Activated CD8-positive, alpha-beta memory T cell treated with anti-CD3 and anti-CD28 coated beads, Interleukin-2, amount 50 U/mL, for 1 hour (primary cell): ENCODE results near the gene PKIB.
"Not testable (repeated sequence)": the region's sequence is repeated elsewhere in the genome, so short reads cannot be mapped to it uniquely, and the experiment has no call there.

ENCODE experiments used
- DNase-seq: peaks from one replicate; pipeline ENCODE4 v3.0.0-alpha.2; 2020; ENCODE audit errors: extremely low read depth

The PKIB gene

GRCh38 chr6:122744856-122745255 lies 134.7 kb downstream of the PKIB start:
- not testable (repeated sequence) for DNase-seq

GRCh38 chr6:122746688-122747087 lies 136.5 kb downstream of the PKIB start:
- DNase-seq, result no peak

- DNase-seq, result no peak
These were observed 137.4 kb downstream of the PKIB start for GRCh38 chr6:122747573-122747972.

DNA sequence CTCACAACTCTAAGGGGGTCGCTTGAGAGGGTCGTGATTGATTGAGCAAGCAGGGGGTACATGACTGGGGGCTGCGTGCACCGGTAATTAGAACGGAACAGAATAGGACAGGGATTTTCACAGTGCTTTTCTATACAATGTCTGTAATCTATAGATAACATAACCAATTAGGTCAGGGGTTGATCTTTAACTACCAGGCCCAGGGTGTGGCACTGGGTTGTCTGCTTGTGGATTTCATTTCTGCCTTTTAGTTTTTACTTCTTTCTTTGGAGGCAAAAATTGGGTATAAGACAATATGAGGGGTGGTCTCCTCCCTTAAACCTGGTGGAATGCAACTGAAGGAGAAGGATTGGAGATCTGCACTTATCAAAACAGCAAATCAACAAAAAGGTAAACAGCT lies 138.7 kb downstream of the PKIB start:
- DNase-seq, result not testable (repeated sequence)

DNA sequence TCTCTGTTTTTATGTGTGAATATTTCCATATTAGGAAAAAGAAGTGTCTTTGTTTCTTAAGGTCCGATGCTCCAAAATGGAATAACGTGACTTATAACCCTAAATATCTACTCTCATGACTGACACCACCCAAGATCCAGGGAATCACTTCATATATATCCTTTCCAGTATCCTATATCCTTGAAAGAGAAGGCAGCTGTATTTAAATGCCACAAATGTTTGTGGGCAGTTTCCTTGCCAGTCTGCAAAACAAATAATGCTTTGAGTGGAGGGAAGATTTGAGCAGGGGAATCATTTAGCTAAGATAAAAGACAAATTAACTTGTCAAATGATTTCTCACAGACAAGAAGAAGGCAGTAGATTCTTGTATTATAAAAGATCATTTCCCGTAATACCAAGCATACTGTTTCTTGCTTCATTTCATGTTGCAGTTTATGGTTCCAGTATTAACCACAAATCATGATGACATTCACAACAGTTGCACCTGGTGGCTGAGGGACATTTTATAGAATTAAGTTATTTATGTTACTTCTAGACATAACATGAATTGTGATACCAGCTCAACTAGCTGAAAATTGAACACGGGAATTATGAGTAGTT lies 139.3 kb downstream of the PKIB start:
- DNase-seq, result no peak

GRCh38 chr6:122751326-122751725 lies 141.1 kb downstream of the PKIB start:
- no peak for DNase-seq

- DNase-seq, result no peak
These were observed 142.3 kb downstream of the PKIB start for GRCh38 chr6:122752459-122752858.

- no peak for DNase-seq
These were observed 142.9 kb downstream of the PKIB start for GRCh38 chr6:122753000-122753687.

- no peak for DNase-seq
These were observed 143.5 kb downstream of the PKIB start for GRCh38 chr6:122753688-122754056.

GRCh38 chr6:122754191-122754731 lies 144.1 kb downstream of the PKIB start:
- no peak for DNase-seq

GRCh38 chr6:122755901-122756300 lies 145.7 kb downstream of the PKIB start:
- no peak for DNase-seq

DNA sequence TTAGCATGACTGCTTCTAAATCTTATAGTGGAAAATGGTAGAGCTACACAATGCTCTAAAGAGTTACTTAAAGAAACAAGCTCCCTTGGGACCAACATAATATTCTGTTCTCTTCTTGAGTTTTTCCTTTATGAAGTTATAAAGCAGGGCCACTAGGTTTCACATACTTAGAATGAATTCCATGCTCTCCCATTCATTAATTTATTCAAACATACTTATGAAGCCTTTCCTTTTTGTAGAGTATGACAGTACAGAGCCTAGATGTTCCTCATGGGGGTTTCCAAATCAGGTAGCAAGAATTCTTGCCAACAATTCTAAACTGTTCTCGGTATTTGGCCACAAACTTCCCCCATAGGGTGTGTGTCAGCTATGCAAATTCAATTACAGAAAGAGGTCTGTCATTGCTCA lies 148.7 kb downstream of the PKIB start:
- no peak for DNase-seq

- DNase-seq, result no peak
These were observed 150.1 kb downstream of the PKIB start for GRCh38 chr6:122760330-122760729.

- no peak for DNase-seq
These were observed 156.1 kb downstream of the PKIB start for GRCh38 chr6:122766256-122766655.

DNA sequence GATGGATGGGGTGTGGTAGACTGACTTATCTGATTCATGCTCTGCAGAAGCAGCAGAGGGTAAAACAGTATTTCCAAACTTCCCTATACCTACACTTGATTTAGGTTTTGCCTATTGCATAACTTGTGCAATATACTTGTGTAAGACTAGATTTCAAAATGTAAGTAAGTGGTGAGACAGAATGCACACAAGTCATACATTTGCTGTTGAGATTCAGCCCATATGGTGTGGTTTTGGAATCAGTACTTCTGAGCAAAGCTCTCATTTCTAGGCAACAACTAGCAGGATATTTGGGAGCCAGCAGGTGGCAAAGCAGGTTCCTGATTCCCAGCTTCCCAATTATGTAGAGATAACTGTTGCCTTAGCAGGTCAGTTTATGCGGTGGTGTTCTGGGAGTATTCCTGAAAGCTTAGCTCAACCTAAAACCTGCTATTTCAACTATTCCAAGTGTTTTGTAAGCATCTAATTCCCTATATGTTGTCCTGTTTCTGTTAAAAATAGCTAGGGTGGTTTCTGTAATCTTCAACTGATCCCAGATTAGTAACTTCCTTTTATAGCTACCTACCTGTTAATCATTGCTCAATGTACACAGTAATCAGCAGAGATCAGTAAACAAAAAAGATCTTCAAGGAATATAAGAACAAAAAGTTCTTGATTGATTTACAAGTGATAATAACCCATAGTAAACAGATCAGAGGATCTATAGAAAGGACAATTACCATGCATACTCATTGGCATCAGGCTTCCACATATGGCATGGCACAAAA lies 160.8 kb downstream of the PKIB start:
- DNase-seq, result no peak

GRCh38 chr6:122772724-122773415 lies 162.7 kb downstream of the PKIB start:
- DNase-seq, result no peak
